Trophoblast cell (in vitro differentiated cells and primary cell): Measurements from ENCODE around the gene SYPL1.

ENCODE experiments used
- DNase-seq, 2 donors: peaks; one replicate each; pipeline ENCODE4 v3.0.0-alpha.2; 2016
- H2AFZ ChIP-seq: 2 replicates; pipeline ENCODE4 v1.6.1; 2013; ENCODE audit warnings: low read length, moderate library complexity, mild to moderate bottlenecking; ENCODE audit not compliant: insufficient read depth, poor library complexity
- H2AK5ac ChIP-seq: 2 replicates; pipeline ENCODE4 v1.6.1; 2013; ENCODE audit warnings: mild to moderate bottlenecking, low read length
- H2BK120ac ChIP-seq: 2 replicates; pipeline ENCODE4 v1.6.1; 2013; ENCODE audit warnings: low read length, mild to moderate bottlenecking, moderate library complexity; ENCODE audit not compliant: insufficient read depth, poor library complexity
- H2BK12ac ChIP-seq: 2 replicates; pipeline ENCODE4 v1.6.1; 2013; ENCODE audit warnings: mild to moderate bottlenecking, low read length, moderate library complexity
- H2BK5ac ChIP-seq: 2 replicates; pipeline ENCODE4 v1.6.1; 2013; ENCODE audit warnings: low read length, low read depth, moderate library complexity, mild to moderate bottlenecking; ENCODE audit not compliant: poor library complexity
- H3K14ac ChIP-seq: 2 replicates; pipeline ENCODE4 v1.6.1; 2013; ENCODE audit warnings: mild to moderate bottlenecking, low read length
- H3K18ac ChIP-seq: 2 replicates; pipeline ENCODE4 v1.6.1; 2013; ENCODE audit warnings: mild to moderate bottlenecking, low read length
- H3K23ac ChIP-seq: 2 replicates; pipeline ENCODE4 v1.6.1; 2013; ENCODE audit warnings: low read length
- H3K27ac ChIP-seq: 2 replicates; pipeline ENCODE4 v1.5.1; 2013; ENCODE audit warnings: low read depth, mild to moderate bottlenecking, inconsistent platforms, low read length, moderate library complexity
- H3K27me3 ChIP-seq: 2 replicates; pipeline ENCODE4 v1.6.1; 2013; ENCODE audit warnings: inconsistent platforms, mild to moderate bottlenecking, low read length, moderate library complexity; ENCODE audit not compliant: insufficient read depth
- H3K36me3 ChIP-seq, 2 experiments: 1 replicate in 1 of 2; 2 replicates in 1 of 2; pipeline ENCODE4 v1.6.1; 2013; ENCODE audit warnings: low read length in 2 of 2, mild to moderate bottlenecking in 2 of 2, moderate library complexity in 1 of 2; ENCODE audit not compliant: insufficient read depth in 2 of 2, control insufficient read depth in 1 of 2
- H3K4ac ChIP-seq: 2 replicates; pipeline ENCODE4 v1.6.1; 2013; ENCODE audit warnings: low read depth, mild to moderate bottlenecking, low read length, moderate library complexity
- H3K4me1 ChIP-seq, 2 experiments: 1 replicate in 1 of 2; 2 replicates in 1 of 2; pipeline ENCODE4 v1.6.1; 2013; ENCODE audit warnings: low read length in 2 of 2, mild to moderate bottlenecking in 2 of 2, moderate library complexity in 1 of 2; ENCODE audit not compliant: insufficient read depth in 2 of 2, control insufficient read depth in 1 of 2
- H3K4me2 ChIP-seq: 2 replicates; pipeline ENCODE4 v1.6.1; 2013; ENCODE audit warnings: inconsistent platforms, mild to moderate bottlenecking, low read length, moderate library complexity
- H3K4me3 ChIP-seq: 2 replicates; pipeline ENCODE4 v1.5.1; 2013; ENCODE audit warnings: mild to moderate bottlenecking, low read depth, low read length, inconsistent platforms
- H3K79me1 ChIP-seq: one replicate; pipeline ENCODE4 v1.6.1; 2013; ENCODE audit warnings: low read length
- H3K79me2 ChIP-seq: 2 replicates; pipeline ENCODE4 v1.6.1; 2013; ENCODE audit warnings: low read length, mild to moderate bottlenecking; ENCODE audit not compliant: control insufficient read depth, insufficient read depth, poor library complexity
- H3K9ac ChIP-seq: 2 replicates; pipeline ENCODE4 v1.6.1; 2013; ENCODE audit warnings: mild to moderate bottlenecking, low read length
- H3K9me3 ChIP-seq: 2 replicates; pipeline ENCODE4 v1.6.1; 2013; ENCODE audit warnings: low read depth, mild to moderate bottlenecking, control low read depth, inconsistent platforms, low read length; ENCODE audit not compliant: insufficient read depth
- H4K12ac ChIP-seq: 2 replicates; pipeline ENCODE4 v1.6.1; 2013; ENCODE audit warnings: low read depth, mild to moderate bottlenecking, low read length, moderate library complexity
- H4K8ac ChIP-seq: 2 replicates; pipeline ENCODE4 v1.6.1; 2013; ENCODE audit warnings: low read depth, mild to moderate bottlenecking, low read length, moderate library complexity
- H4K91ac ChIP-seq: one replicate; pipeline ENCODE4 v1.6.1; 2013; ENCODE audit warnings: low read depth, mild to moderate bottlenecking, low read length, moderate library complexity
- WGBS: extraction: QIAGEN DNeasy Blood & Tissue Kit; methylation state at CpG from one replicate; pipeline ENCODE4 v1.1.7; 2013; ENCODE audit warnings: missing lambda C conversion rate; ENCODE audit not compliant: insufficient read length, insufficient coverage; ENCODE audit errors: extremely low coverage; 5-methylcytosine and 5-hydroxymethylcytosine counted together

Gene SYPL1

DNA sequence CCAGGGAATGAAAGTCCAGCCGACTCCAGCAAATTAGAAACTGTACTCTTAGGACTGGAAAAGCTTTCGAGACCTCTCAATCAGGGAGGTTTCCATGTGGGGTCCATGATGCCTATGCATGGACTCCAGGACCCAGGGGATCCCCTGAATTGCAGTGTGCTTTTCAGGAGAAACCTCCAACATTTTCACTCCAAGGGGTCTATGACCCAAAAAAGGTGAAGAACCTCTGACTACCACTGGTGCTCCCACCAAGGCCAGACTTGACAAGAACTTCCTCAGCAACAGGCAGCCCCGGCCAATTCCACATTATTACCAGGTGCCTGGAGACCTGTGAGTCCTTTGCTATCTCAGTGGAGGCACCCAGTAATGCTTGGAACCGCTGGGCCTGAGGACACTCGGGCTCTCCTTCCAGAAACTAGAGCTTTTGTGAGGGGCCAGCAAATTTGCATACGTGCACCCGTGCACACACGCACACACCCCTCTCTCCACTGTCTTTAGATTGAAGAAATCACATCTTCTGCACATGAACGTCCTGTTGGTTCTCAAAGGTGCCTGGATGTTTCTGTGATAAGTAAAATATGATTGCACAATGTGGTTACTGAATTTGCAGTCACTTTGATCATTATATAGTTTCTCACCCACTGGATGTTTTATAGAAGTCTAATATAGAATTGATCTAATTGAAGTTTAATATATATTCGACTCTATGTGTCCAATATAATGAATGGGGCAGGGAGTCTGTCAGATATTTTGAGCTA is 54.7 kb downstream of the SYPL1 start:
- Histone ChIP-seq H3K79me1 (no peaks in the 10 kb centered on the region), H2BK120ac (no peak overlapping the region), H4K8ac (no peak overlapping the region), H2BK12ac (no peak overlapping the region), H2BK5ac (no peak overlapping the region), H3K27ac (no peak overlapping the region), H3K14ac (no peak overlapping the region), H2AK5ac (no peak overlapping the region), H3K9ac (no peak overlapping the region), H4K91ac (no peak overlapping the region), H3K23ac (no peak overlapping the region), H3K4me3 (no peak overlapping the region), H3K4me2 (no peak overlapping the region), H3K79me2 (no peaks in the 10 kb centered on the region), H2AFZ (no peak overlapping the region), H3K4me1 (no peaks in the 10 kb centered on the region), H3K9me3 (peaks cover 4% of the 10 kb centered on the region), H3K18ac (no peak overlapping the region), H3K27me3 (no peaks in the 10 kb centered on the region), H3K4ac (no peak overlapping the region), H4K12ac (no peak overlapping the region), H3K36me3 (no peaks in the 10 kb centered on the region)
- no peak for DNase-seq
- no CpG with 5 or more reads among the region's 10 CpGs for WGBS

DNA sequence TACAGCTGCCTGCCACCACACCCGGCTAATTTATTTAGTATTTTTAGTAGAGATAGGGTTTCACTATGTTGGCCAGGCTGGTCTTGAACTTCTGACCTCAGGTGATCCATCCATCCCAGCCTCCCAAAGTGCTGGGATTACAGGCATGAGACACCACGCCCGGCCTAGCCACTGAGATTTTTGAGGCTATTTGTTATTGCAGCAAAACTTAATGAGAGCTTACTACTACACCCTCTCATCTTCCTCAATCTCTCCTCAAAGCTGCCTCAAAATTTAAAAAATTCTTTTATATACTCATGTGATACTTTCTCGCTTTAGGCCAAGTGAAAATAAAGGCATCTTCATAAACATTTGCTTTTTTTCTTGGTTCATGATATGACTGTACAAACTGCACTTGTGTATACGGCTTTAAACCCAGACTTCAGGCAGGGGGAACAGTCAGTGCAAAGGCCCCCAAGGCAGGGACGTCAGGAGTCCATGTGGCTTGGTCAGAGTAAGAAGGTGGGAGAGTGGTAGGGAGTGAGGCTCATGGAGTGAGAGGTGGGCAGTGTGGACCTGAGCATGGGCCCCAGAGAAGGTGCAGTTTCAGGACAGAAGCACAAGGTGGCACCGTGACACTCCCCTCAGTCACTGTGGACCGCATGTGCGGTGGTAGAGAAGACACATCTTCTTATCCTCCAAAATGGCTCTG is 55.5 kb downstream of the SYPL1 start:
- no peak overlapping the region for H2BK12ac ChIP-seq
- no peak overlapping the region for H3K14ac ChIP-seq
- H3K4ac ChIP-seq, result no peak overlapping the region
- no peaks in the 10 kb centered on the region for H3K36me3 ChIP-seq
- WGBS, result no CpG with 5 or more reads among the region's 9 CpGs
- H3K9ac ChIP-seq, result no peak overlapping the region
- no peak overlapping the region for H2AK5ac ChIP-seq
- H3K79me1 ChIP-seq, result no peaks in the 10 kb centered on the region
- H4K12ac ChIP-seq, result no peak overlapping the region
- H3K4me1 ChIP-seq, result no peaks in the 10 kb centered on the region
- DNase-seq, result peak; percentile 65 to 84
- no peak overlapping the region for H2AFZ ChIP-seq
- H4K8ac ChIP-seq, result no peak overlapping the region
- no peak overlapping the region for H2BK120ac ChIP-seq
- H3K27ac ChIP-seq, result no peak overlapping the region
- H3K9me3 ChIP-seq, result peaks cover 4% of the 10 kb centered on the region
- no peaks in the 10 kb centered on the region for H3K27me3 ChIP-seq
- H4K91ac ChIP-seq, result no peak overlapping the region
- H3K4me3 ChIP-seq, result no peak overlapping the region
- H2BK5ac ChIP-seq, result no peak overlapping the region
- H3K18ac ChIP-seq, result no peak overlapping the region
- H3K23ac ChIP-seq, result no peak overlapping the region
- H3K4me2 ChIP-seq, result no peak overlapping the region
- H3K79me2 ChIP-seq, result no peaks in the 10 kb centered on the region

DNA sequence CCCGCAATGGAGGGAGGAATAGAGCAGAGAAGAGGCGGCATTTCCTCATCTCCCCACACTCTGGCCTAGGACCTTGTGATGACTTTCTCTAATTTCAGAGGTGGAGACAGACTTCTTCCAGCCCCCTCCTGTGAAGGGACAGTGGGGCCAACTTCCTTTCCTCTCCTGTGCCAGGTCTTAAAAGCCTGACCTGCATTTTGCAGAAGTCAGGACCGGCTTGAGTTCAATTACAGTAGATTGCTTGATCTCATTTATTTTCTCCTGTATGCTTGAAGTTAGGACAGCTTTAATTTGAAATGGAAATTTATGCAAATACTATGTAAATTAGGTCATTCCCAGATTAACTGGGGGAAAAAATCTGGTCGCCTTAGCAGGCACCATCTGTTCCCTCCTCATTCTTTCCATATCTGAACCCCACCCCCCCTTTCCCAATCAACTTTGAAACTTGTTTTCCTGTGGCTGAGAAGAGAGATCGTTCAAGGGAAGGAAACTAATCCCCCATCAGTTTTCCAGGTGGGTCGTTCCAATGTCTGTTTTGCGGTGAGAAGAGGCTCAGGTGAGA is 57.1 kb downstream of the SYPL1 start:
- no CpG with 5 or more reads among the region's 7 CpGs for WGBS
- Histone ChIP-seq H2BK120ac (no peak overlapping the region), H2AK5ac (no peak overlapping the region), H2BK5ac (no peak overlapping the region), H3K27me3 (no peaks in the 10 kb centered on the region), H2BK12ac (no peak overlapping the region), H3K27ac (no peak overlapping the region), H3K9me3 (no peaks in the 10 kb centered on the region), H2AFZ (no peak overlapping the region), H3K14ac (no peak overlapping the region), H3K79me1 (no peaks in the 10 kb centered on the region), H3K4me2 (no peak overlapping the region), H3K18ac (no peak overlapping the region), H3K4ac (no peak overlapping the region), H3K79me2 (no peaks in the 10 kb centered on the region), H4K8ac (no peak overlapping the region), H3K9ac (no peak overlapping the region), H3K23ac (no peak overlapping the region), H4K91ac (no peak overlapping the region), H3K4me1 (peaks cover 6 to 11% of the 10 kb centered on the region in 2 experiments), H3K4me3 (no peak overlapping the region), H4K12ac (no peak overlapping the region), H3K36me3 (no peaks in the 10 kb centered on the region)
- DNase-seq, result no peak

DNA sequence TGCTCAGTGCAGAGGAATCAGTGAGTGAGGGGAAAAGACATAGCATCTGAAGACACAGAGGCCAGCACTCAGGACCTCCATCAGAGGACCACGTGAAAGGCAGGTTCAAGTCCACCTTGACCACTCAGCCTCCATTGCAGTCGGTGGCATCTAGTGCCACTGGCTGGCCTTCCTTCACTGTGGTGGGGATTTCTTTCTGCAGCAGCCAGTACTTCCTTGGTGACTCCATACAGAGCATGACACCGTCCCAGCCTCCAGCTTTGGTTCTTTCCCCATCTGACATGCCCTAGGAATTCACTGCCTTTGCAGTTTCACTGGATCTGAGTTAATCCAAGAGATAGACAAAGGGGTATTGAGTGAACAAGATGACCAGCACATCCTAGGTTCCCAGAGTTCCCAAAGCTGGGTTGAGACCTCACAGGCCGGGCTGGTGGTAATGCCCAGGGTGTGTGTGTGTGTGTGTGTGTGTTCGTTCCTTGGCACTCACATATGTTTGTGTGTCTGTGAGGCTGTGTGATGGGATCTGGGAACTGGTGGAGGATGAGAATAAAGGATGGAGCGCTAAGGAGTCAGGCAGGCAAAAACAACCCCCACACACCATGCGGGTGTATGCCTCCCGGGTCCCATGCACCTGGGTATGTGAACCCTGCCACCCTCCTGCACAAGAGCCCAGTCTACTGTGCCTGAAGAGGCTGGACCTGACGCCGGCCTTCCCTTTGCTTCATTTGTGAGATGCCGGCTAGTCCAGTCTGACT is 57.8 kb downstream of the SYPL1 start:
- no peak overlapping the region for H3K14ac ChIP-seq
- DNase-seq, result no peak
- no peak overlapping the region for H2BK120ac ChIP-seq
- H2AK5ac ChIP-seq, result no peak overlapping the region
- no peak overlapping the region for H3K27ac ChIP-seq
- H3K4me3 ChIP-seq, result no peak overlapping the region
- H3K79me2 ChIP-seq, result no peaks in the 10 kb centered on the region
- no peak overlapping the region for H4K8ac ChIP-seq
- no peak overlapping the region for H3K23ac ChIP-seq
- H3K18ac ChIP-seq, result no peak overlapping the region
- no peak overlapping the region for H2BK5ac ChIP-seq
- H2AFZ ChIP-seq, result no peak overlapping the region
- H2BK12ac ChIP-seq, result no peak overlapping the region
- no peak overlapping the region for H4K12ac ChIP-seq
- peaks cover 6 to 13% of the 10 kb centered on the region in 2 experiments for H3K4me1 ChIP-seq
- H4K91ac ChIP-seq, result no peak overlapping the region
- no peak overlapping the region for H3K4ac ChIP-seq
- H3K9me3 ChIP-seq, result no peaks in the 10 kb centered on the region
- no peak overlapping the region for H3K9ac ChIP-seq
- WGBS, result no CpG with 5 or more reads among the region's 11 CpGs
- H3K4me2 ChIP-seq, result no peak overlapping the region
- H3K79me1 ChIP-seq, result no peaks in the 10 kb centered on the region
- H3K36me3 ChIP-seq, result no peaks in the 10 kb centered on the region
- no peaks in the 10 kb centered on the region for H3K27me3 ChIP-seq
